HEK293T (cell line): Measurements from ENCODE around the gene GP5.

ENCODE experiments used
- CTCF ChIA-PET: fragments of 350-600 bp; formaldehyde crosslinking; extraction: SDS; loops from one replicate; lab custom pipeline; 2021; ENCODE audit warnings: antibody characterized with exemption, inconsistent platforms; lab: Yijun Ruan, JAX
- POLR2A ChIA-PET: fragments of 350-600 bp; formaldehyde crosslinking; extraction: SDS; loops from one replicate; lab custom pipeline; 2020; ENCODE audit warnings: antibody characterized with exemption, inconsistent platforms; lab: Yijun Ruan, JAX
- DNase-seq: peaks from one replicate; pipeline ENCODE4 v3.0.0; 2012; ENCODE audit warnings: mixed read lengths; ENCODE audit errors: extremely low spot score
- ARNT ChIP-seq: fragments of 450-650 bp; IDR thresholded peaks from 2 replicates; pipeline ENCODE4 v1.6.1; 2017; ENCODE audit warnings: mild to moderate bottlenecking
- BHLHE40 ChIP-seq: fragments of 450-650 bp; IDR thresholded peaks from 2 replicates; pipeline ENCODE4 v1.6.1; 2016; ENCODE audit warnings: mild to moderate bottlenecking, moderate library complexity, borderline replicate concordance
- CTBP1 ChIP-seq: fragments of 450-650 bp; IDR thresholded peaks from 2 replicates; pipeline ENCODE4 v1.6.1; 2016; ENCODE audit warnings: borderline replicate concordance
- ELF4 ChIP-seq: fragments of 450-650 bp; IDR thresholded peaks from 2 replicates; pipeline ENCODE4 v1.6.1; 2017; ENCODE audit warnings: antibody characterized with exemption
- FOXA1 ChIP-seq: fragments of 450-650 bp; IDR thresholded peaks from 2 replicates; pipeline ENCODE4 v1.6.1; 2016; ENCODE audit warnings: mild to moderate bottlenecking
- FOXK2 ChIP-seq: fragments of 450-650 bp; IDR thresholded peaks from 2 replicates; pipeline ENCODE4 v1.6.1; 2016; ENCODE audit warnings: mild to moderate bottlenecking
- FOXM1 ChIP-seq: fragments of 450-650 bp; IDR thresholded peaks from 2 replicates; pipeline ENCODE4 v1.6.1; 2017; ENCODE audit warnings: mild to moderate bottlenecking, borderline replicate concordance
- HDGF ChIP-seq: fragments of 450-650 bp; IDR thresholded peaks from 2 replicates; pipeline ENCODE4 v1.6.1; 2017; ENCODE audit warnings: antibody characterized with exemption, borderline replicate concordance
- L3MBTL2 ChIP-seq: fragments of 450-650 bp; conservative IDR thresholded peaks from 2 replicates; pipeline ENCODE4 v1.6.1; 2016; ENCODE audit warnings: mild to moderate bottlenecking
- LEF1 ChIP-seq: fragments of 450-650 bp; IDR thresholded peaks from 2 replicates; pipeline ENCODE4 v1.6.1; 2017; ENCODE audit warnings: mild to moderate bottlenecking, borderline replicate concordance
- NFRKB ChIP-seq: fragments of 450-650 bp; IDR thresholded peaks from 2 replicates; pipeline ENCODE4 v1.6.1; 2016; ENCODE audit warnings: mild to moderate bottlenecking, moderate library complexity
- PKNOX1 ChIP-seq: fragments of 450-650 bp; IDR thresholded peaks from 2 replicates; pipeline ENCODE4 v1.6.1; 2016
- SP1 ChIP-seq: fragments of 450-650 bp; IDR thresholded peaks from 2 replicates; pipeline ENCODE4 v1.6.1; 2017
- SUZ12 ChIP-seq: fragments of 450-650 bp; IDR thresholded peaks from 2 replicates; pipeline ENCODE4 v1.6.1; 2016; ENCODE audit warnings: mild to moderate bottlenecking
- TARDBP ChIP-seq: fragments of 450-650 bp; IDR thresholded peaks from 2 replicates; pipeline ENCODE4 v1.6.1; 2016
- ZNF384 ChIP-seq: fragments of 450-650 bp; IDR thresholded peaks from 2 replicates; pipeline ENCODE4 v1.6.1; 2016

GP5 gene

GRCh38 chr3:194368918-194369317 lies 30.1 kb downstream of the GP5 start:
- POLR2A ChIA-PET = no interaction called here
- no peak for TF ChIP-seq PKNOX1
- no peak for TF ChIP-seq FOXK2
- TF ChIP-seq SUZ12 = no peak
- no peak for TF ChIP-seq FOXA1
- TF ChIP-seq BHLHE40 = no peak
- TF ChIP-seq NFRKB = no peak
- no peak for TF ChIP-seq ARNT
- TF ChIP-seq CTBP1 = no peak
- no peak for TF ChIP-seq SP1
- TF ChIP-seq TARDBP = no peak
- TF ChIP-seq ELF4 = no peak
- TF ChIP-seq L3MBTL2 = no peak
- TF ChIP-seq HDGF = no peak
- no peak for TF ChIP-seq FOXM1
- no peak for TF ChIP-seq LEF1
- no peak for TF ChIP-seq ZNF384
- DNase-seq = no peak
- CTCF ChIA-PET = no interaction called here

- ChIA-PET CTCF (interaction anchor here (0.6 kb wide), 1 partner anchor 1528 kb away, joined by 3 read pairs; no protein-coding TSS in a partner anchor), POLR2A (no interaction called here)
- no peak for DNase-seq
- TF ChIP-seq TARDBP (no peak), FOXM1 (no peak)
These were observed 30.8 kb downstream of the GP5 start for GRCh38 chr3:194367992-194368841.

- no peak for DNase-seq
- no peak for TF ChIP-seq PKNOX1
- no peak for TF ChIP-seq FOXM1
- TF ChIP-seq SP1 = no peak
- TF ChIP-seq HDGF = no peak
- TF ChIP-seq FOXA1 = no peak
- TF ChIP-seq ELF4 = no peak
- TF ChIP-seq TARDBP = no peak
- CTCF ChIA-PET = no interaction called here
- POLR2A ChIA-PET = no interaction called here
These were observed 33.0 kb downstream of the GP5 start for GRCh38 chr3:194365978-194366490.

- no peak for DNase-seq
- TF ChIP-seq NFRKB = no peak
- TF ChIP-seq FOXA1 = no peak
- no peak for TF ChIP-seq FOXK2
- TF ChIP-seq SP1 = no peak
- no peak for TF ChIP-seq CTBP1
- no peak for TF ChIP-seq TARDBP
- TF ChIP-seq PKNOX1 = no peak
- no peak for TF ChIP-seq ELF4
- no peak for TF ChIP-seq BHLHE40
- no peak for TF ChIP-seq LEF1
- ChIA-PET POLR2A (no interaction called here), CTCF (no interaction called here)
These were observed 33.5 kb downstream of the GP5 start for GRCh38 chr3:194365526-194365925.

- ChIA-PET CTCF (no interaction called here), POLR2A (no interaction called here)
- no peak for DNase-seq
- peak; percentile 66; the same call in 1 of the 2 replicates for TF ChIP-seq PKNOX1
- no peak for TF ChIP-seq TARDBP
- TF ChIP-seq FOXA1 = no peak
These were observed 34.2 kb downstream of the GP5 start for GRCh38 chr3:194364652-194365434.

GRCh38 chr3:194364314-194364651 lies 34.8 kb downstream of the GP5 start:
- DNase-seq = no peak
- ChIA-PET POLR2A (no interaction called here), CTCF (no interaction called here)
- no peak for TF ChIP-seq PKNOX1
- no peak for TF ChIP-seq FOXK2
- TF ChIP-seq NFRKB = no peak
- no peak for TF ChIP-seq SUZ12
- TF ChIP-seq HDGF = no peak
- TF ChIP-seq CTBP1 = no peak
- TF ChIP-seq FOXM1 = no peak
- TF ChIP-seq ELF4 = no peak
- no peak for TF ChIP-seq ZNF384
- no peak for TF ChIP-seq LEF1
- no peak for TF ChIP-seq SP1
- no peak for TF ChIP-seq L3MBTL2
- no peak for TF ChIP-seq BHLHE40
- no peak for TF ChIP-seq FOXA1
- no peak for TF ChIP-seq ARNT
- TF ChIP-seq TARDBP = no peak
